ENCODE data around the gene PAFAH1B2.
"Not testable (repeated sequence)": the region's sequence is repeated elsewhere in the genome, so short reads cannot be mapped to it uniquely, and the experiment has no call there.

PAFAH1B2 gene, protein sequence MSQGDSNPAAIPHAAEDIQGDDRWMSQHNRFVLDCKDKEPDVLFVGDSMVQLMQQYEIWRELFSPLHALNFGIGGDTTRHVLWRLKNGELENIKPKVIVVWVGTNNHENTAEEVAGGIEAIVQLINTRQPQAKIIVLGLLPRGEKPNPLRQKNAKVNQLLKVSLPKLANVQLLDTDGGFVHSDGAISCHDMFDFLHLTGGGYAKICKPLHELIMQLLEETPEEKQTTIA

DNA sequence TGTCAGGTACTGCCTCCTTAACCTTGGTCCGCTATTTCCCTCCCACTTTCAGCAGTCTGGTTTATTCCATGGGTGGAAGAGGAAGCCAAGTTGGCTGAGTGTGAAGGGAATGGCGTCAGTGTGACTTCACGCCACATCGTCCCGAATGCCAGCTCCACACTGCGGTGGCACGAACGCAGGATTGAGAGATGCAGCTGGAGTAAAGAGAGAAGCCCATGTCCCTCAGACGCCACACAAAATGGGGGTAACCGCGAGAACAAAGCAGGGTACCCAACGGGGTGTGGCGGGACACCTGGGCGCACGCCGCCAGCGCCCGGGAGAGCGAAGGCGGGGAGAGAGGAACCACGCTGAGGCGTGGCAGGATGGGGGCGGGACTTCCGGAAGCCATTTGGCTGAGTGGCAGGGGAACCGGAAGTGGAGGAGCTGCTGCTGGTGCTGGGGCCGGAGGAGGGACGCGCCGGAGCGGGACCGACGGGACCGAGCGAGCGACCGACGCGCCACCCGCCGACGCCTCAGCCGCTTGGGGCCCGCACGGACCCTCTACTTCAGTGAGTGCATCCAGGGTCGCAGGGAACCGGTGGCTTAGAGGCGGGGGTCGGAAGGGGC is at the start of gene PAFAH1B2:
Gene PAFAH1B2, plus strand, starts transcription at position 417 of the 606 bp plus-strand sequence. CDS start 8,161 bp downstream, outside the sequence.
- no peak for FAIRE-seq
- DNase-seq (ENCODE audit: low spot score): peak; percentile 79

DNA sequence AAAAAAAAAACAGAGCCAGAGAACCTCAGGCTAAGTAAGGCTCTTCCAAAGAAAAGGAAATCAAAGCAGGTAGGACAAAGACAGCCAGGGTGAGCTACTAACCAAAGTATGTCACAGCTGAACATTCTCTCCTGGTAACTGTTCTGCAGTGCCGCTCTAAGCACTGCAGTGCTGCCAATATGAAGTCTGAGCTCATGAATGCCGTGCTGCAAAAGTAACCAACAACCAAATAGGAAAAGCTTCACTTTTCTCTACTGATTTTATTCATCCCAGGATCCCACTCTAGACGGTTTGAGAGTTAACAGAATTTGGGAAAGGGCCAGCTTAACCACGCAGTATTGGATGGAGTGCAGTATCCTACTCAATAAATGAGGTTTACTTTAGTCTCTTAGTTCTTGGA is 49.3 kb upstream of the PAFAH1B2 start:
- FAIRE-seq: no peak

DNA sequence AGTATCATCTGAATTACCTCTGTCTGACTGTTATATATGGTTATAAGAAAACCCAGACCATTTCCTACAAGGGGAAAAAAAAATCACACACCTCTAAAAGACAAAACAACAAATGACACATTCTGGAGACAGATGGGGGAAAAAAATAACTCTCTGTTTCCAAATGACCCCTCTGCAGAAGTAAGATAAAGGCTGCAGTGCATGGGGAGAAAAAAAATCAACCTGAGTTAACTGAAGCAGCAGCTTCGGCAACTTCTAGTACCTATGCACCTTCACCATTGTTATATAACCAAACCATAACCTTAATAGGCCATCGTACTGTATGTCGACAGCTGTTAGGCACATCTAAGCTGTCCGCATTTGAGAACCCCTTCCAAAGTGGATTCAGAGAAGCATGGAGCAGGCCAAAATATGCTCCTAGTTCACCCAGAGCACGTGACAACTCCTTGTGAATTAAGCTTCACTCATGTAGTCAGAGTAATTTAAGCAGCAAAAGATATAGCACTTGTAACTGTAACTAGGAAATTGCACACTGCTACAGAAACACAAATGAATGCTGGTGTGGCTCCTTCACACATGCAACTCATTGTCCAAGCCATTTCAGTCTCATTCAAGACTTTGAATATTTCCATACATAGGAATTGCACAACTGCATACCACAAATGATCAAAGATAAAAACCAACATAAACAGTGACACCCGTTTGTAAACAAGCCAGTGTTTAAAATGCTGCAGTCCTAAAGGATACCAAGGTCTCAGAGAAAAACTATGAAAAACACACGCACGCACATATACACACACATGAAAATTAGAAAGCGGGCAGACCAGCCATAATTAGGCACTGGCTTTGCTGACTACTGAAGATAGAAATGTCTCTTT is 48.6 kb upstream of the PAFAH1B2 start:
- FAIRE-seq (no peak), DNase-seq (ENCODE audit: low spot score) (no peak)

More for the DNA sequence above, 49.3 kb upstream of the PAFAH1B2 start:
- no peak for DNase-seq (ENCODE audit: low spot score)

DNA sequence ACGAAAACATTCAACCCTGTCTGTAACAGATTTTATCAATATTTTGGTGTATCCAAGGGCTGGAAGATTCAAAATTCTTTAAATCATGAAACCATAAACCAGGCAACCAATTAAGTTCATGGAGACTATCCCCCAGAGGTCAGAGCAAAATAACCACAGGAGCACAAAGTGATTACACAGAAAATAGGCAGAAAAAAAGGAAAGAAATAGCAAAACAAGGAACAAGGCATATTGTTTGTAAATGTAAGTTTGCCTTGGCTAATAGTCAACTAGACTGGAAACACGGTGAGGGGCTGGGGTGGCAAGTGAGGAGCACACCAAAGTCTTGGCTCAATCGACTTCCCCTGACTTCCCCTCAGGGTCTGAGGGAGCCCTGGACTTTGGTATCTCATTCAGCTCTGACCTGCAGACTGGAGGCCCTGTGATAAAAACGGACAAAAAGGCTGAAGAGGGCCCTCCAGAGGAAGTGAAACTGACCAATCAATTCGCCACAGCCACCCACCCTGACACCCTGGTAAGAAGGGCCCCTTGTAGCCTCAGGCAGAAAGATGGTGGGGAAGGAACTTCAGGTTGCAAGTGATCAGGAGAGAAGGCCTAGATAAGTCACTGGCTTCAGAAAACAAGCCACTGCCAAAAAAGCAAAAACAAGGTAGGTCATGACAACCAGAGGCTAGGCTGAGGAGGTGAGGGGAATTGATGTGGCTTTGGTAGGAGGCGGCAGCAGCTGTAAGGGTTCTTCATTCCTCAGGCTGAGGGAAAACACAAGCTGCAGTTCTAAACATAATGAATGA is 47.7 kb upstream of the PAFAH1B2 start:
- DNase-seq (ENCODE audit: low spot score) (no peak), FAIRE-seq (no peak)

DNA sequence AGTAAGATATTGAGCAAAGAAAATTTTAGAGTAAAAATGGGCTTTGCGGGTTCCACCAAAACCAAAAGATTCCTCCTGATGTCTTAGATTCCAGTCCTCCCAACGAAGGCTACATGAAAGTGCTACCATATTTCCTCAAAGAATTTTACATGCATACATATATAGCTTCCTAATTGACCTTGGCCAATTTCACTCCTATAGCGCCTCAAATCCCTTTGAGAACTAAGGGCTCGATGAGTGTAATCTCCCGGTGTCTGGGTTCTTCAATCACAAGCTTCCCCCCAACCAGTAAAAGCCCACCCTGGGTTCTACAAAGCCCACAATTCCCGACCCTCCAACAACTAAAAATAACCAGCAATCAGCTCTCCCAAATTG is 47.1 kb upstream of the PAFAH1B2 start:
- FAIRE-seq: no peak

DNA sequence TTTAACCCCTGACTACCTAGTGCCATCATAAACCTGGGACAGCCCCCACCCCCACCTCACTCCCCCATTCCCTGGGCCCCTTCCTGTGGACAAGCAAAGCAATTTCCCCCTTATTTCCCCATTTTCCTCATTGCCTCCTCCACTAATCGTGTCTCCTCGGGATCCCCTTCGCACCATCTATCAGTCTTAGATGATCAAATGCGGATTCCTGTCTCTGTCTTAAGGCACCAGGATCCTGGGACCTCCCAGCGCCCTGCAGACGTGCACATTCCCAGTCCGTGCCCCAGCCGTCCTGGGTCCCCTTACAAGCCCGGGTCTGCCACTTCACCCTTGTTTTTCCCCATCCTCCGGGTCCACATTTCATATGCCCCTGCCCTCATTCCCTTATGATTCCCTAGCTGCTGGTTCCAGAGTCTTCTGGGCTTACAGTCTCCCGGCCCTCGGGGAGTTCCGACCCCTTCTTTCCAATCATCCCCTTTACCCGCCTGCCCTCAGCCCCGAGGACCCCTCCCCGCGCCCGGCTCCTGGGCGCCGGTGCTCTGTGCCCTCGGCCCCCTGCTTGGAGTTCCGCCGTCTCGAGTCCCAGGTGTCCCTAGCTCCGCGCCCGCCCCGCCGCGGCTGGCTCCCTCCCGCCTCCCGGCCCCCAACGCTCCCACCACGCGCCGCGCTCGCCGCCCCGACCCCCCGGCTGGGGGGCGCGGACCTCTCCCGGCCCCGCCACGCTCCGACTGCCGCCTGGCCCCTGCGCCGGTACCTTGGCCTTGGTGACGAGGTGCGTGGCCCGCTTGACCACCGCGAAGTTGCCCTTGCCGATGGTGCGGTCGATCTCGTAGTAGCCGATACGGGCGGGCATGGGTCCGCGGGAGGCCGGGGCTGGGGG is 46.5 kb upstream of the PAFAH1B2 start:
- no peak for DNase-seq (ENCODE audit: low spot score)

More for the DNA sequence above, 47.1 kb upstream of the PAFAH1B2 start:
- DNase-seq (ENCODE audit: low spot score): no peak

DNA sequence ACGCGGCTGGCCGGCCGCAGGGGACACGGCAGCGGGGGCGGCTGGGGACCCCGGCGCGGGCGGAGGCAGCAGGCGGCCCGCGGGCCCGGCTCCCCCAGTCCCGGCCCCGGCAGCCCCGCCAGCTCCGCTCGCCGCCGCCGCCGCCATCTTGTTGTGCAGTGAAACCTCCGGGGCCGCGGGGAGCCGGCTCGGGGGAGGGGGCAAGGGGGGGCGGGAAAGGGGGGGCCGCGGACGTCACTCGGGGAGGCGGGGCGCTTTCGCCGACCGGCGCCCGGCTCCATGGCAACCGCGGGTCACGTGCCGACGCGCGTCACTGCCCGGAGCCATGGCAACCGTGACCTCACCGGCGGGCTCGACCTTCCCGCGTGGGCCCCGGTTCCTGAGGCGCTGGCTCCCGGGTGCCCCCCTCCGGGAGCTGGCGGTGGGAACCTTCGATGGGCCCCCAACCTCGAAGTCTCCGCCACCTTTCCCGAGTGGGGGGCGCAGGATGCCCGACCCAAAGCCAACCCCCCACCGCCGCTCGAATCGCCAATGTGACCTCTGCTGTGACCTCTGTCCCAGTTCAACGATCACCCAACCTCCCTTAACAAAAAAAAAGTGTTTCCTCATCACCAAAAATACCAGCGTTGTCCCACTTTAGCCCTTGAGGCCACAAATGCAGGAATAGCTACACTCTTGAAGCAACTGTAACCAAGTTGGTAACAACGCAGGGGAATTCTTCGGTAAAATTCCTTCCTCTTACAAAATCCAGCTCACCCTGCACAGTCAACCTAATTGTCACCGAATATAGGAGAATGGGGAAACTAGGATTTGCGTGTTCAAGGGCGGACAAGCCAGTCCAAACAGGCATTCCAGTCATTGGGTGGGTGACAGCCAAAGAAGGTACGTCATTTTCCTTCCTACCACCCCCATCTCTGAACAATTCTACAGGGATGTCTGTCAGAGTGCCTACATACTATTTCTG is 45.5 kb upstream of the PAFAH1B2 start, which contains the start of gene SIK3:
Gene SIK3, minus strand, starts transcription at position 160 of the 964 bp plus-strand sequence. Its CDS starts 13 bp downstream, at position 147.
- no peak for FAIRE-seq
- DNase-seq (ENCODE audit: low spot score): peak; percentile 78

More for the DNA sequence above, 46.5 kb upstream of the PAFAH1B2 start:
- no peak for FAIRE-seq

DNA sequence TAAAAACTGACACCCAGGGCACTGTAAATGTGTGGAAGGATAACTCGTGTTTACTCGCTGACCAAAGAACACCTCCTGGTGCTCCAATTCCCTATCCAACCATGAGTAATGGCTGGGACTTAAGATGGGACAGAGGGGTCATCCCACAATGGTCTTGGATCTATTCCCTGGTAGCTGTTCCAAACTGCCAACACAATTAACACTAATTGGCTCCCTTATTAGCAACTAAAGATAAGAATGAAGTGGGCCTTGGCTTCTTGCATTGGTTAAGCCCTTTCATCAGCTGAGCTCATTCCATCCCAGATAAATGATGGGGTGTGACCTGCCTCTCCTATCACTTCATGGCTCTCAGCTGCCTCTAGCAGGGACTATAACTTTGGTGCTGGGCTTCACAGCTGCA is 44.4 kb upstream of the PAFAH1B2 start:
- DNase-seq (ENCODE audit: low spot score) (no peak), FAIRE-seq (no peak)

DNA sequence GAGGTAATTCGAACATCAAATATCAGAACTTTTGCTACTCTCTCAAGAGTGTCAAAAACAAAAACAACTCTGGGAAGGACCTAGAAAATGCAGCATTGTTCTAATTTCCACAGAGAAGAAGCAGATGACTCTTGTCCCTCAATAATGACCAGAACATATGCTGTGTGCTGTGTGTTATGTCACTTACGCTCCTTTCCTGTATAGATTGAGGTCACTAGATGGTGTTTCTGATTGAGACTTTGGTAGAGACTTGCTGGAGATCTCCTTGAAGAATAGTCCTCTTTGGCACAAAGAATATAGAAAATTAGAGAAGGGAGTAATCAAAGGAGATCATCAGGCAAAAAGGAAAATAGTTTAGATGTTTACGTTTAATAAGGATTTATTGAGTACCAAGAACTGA is 43.5 kb upstream of the PAFAH1B2 start:
- DNase-seq (ENCODE audit: low spot score): no peak
- no peak for FAIRE-seq

DNA sequence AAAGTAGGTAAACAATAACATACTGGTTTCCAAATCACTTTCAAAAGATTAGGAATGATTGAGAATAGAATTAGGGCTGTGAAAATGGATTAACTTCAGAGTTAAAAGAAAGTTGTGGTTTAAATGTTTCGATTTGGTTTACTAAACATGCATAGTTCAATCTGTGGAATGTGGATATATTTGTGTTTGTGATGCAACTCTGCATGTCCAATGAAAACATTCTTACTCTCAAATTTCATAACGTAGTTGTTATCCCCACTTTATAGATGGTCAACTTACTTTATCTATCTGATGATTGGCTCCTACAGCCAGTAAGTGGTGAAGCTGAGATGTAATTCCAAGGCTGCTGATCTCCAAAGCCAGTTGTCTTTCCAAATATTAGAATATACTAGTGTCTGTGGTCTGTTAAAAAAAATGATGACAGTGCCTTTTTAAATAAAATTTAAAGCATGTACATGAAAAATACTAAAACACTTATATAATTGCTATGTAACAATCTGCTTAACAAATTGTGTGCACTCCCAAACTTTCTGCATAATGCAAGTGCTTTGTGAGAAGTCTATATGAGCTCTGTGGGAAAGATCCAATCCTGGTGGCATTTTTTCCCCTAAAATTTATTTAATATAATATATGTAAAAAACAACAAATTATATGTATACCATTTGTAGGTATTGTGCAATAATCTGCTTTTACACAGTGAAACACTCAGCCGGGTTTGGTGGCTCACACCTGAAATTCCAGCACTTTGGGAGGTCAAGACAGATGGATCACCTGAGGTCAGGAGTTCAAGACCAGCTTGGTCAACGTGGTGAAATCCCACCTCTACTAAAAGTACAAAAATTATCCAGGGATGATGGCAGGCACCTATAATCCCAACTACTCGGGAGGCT is 36.1 kb upstream of the PAFAH1B2 start:
- FAIRE-seq: no peak
- DNase-seq (ENCODE audit: low spot score): no peak

DNA sequence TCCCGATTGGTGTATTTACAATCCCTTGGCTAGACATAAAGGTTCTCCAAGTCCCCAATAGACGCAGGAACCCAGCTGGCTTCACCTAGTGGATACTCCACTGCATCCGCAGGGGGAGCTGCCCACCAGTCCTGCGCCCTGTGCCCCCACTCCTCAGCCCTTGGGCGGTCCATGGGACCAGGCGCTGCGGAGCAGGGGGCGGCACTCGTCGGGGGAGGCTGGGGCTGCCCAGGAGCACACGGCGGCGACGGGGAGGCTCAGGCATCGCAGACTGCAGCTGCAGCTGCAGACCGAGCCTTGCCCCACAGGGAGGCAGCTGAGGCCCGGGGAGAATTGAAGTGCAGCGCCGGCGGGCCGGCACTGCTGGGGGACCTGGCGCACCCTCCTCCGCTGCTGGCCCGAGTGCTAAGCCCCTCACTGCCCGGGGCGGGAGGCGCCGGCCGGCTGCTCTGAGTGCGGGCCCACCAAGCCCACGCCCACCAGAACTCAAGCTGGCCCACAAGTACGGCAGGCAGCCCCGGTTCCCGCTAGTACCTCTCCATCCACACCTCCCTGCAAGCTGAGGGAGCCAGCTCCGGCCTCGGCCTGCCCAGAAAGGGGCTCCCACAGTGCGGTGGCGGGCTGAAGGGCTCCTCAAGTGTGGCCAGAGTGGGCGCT is 33.7 kb upstream of the PAFAH1B2 start:
- FAIRE-seq: no peak
- DNase-seq (ENCODE audit: low spot score): no peak

DNA sequence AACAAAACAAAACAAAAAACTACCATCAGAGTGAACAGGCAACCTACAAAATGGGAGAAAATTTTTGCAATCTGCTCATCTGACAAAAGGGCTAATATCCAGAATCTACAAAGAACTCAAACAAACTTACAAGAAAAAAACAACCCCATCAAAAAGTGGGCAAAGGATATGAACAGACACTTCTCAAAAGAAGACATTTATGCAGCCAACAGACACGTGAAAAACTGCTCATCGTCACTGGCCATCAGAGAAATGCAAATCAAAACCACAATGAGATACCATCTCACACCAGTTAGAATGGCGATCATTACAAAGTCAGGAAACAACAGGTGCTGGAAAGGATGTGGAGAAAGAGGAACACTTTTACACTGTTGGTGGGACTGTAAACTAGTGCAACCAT is 31.6 kb upstream of the PAFAH1B2 start:
- not testable (repeated sequence) for FAIRE-seq

DNA sequence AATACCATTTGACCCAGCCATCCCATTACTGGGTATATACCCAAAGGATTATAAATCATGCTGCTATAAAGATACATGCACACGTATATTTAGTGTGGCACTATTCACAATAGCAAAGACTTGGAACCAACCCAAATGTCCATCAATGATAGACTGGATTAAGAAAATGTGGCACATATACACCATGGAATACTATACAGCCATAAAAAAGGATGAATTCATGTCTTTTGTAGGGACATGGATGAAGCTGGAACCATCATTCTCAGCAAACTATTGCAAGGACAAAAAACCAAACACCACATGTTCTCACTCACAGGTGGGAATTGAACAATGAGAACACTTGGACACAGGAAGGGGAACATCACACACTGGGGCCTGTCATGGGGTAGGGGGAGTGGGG is 31.1 kb upstream of the PAFAH1B2 start:
- not testable (repeated sequence) for DNase-seq (ENCODE audit: low spot score); FAIRE-seq

More for the DNA sequence above, 31.6 kb upstream of the PAFAH1B2 start:
- not testable (repeated sequence) for DNase-seq (ENCODE audit: low spot score)

DNA sequence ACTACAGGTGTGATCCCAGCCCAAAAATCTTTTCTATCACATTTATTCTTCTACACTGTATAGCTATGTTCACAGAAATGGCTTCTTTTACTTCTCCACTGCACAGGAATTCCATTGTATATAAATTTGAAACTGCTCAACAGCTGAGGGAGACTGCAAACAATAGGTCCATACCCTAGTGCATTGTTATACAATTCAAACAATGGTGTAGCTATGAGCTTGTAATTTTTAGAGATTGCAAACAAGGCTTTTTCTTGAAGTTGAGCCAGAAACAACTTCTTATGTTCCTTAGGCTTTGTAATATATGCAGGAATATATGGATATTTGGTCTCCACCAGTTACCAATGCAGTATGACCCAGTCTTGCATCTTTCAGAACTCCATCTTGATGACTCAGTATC is 26.4 kb upstream of the PAFAH1B2 start:
- FAIRE-seq: no peak
- no peak for DNase-seq (ENCODE audit: low spot score)

DNA sequence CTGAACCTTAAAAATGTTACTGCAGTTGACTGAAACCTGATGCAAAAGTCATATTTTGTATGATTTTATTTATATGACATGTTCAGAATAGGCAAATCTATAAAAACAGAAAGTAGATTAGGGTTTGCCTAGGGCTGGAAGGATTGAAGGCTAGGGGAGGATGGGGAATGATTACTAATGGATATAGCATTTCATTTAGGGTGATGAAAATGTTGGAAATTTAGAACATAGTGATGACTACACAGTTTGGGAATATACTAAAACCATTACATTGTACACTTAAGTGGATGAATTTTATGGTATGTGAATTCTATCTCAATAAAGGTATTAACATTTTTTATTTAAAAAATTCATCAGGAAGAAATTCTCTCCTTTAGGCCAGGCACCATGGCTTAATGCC is 22.9 kb upstream of the PAFAH1B2 start:
- DNase-seq (ENCODE audit: low spot score) (no peak), FAIRE-seq (no peak)

DNA sequence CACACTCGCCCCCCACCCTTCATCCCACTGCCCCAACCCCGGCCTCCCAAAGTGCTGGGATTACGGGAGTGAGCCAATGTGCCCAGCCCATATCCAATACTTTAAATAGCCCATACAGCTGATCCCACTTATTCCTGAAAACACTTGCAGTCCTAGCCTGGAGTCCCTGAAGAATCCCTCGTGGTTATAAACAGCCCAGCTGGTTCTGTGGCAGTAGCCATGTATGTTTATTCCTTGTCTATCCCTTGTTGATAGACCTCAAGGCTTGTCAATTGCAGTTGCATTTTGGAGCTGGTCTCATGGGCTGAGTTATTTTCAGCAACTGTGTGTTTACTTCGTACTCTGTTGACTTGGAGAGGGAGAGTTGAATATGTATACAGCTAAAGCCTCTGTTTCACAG is 21.5 kb upstream of the PAFAH1B2 start:
- FAIRE-seq (no peak), DNase-seq (ENCODE audit: low spot score) (no peak)

DNA sequence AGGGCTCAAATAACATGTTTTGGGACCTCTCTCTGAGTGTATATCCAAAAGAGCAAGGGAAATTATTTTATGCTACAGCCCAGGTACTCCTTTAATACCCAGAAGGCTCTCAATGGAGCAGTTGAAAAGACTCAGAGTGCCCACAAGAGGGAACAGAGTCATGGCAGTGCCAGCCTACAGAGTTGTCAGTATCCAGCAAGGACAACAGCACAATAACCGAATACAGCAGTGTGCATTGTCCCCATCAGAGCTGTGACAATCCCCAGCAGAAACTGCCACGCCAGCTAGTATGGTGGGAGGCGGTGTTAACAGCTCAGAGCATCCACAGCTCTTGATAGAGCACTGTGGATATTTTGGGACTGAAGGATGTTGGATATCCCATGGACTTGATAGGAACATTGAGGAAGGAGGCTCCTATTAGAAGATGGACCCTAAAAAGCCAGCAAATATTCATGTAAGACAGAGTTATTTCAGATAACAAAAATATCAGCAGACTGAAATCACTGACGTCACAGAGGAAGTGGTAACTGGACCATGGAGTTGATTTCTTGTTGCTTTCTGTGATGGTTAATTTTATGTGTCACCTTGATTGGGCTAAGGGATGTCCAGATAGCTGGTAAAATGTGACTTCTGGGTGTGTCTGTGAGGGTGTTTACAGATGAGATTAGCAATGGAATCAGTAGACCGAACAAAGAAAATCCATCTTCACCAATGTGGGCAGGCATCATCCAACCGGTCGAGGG is 17.7 kb upstream of the PAFAH1B2 start:
- DNase-seq (ENCODE audit: low spot score) (no peak), FAIRE-seq (no peak)

All from RCC 7860 (cell line).